ENCODE results near the gene FEV.

GRCh38 chr2:218995972-218996711, 11.2 kb upstream of the FEV start:
- TF ChIP-seq CTCF (IDR thresholded peaks at IDR 0.05) = peak in 1 of 3 donors; percentile 64
- TF ChIP-seq POLR2A (IDR thresholded peaks at IDR 0.05) = no peak

Data from lower leg skin (tissue), 3 donors.